Left lung (tissue), 10 donors: ENCODE measurements around the gene LPCAT4. TPM values are rescaled to one million over a fixed set of nuclear protein-coding genes. Genes with fewer than 3 reads are reported as not detected.
"Not testable (repeated sequence)": the region's sequence is repeated elsewhere in the genome, so short reads cannot be mapped to it uniquely, and the experiment has no call there.

Source experiments
- ATAC-seq: fragments of 200-7000 bp; cut with Tn5 transposase; one replicate; pipeline ENCODE4 v1.9.1; 2020; ENCODE audit warnings: moderate library complexity
- DNase-seq, 4 donors: peaks; one replicate each; pipeline ENCODE4 v3.0.0-alpha.2; 2013 to 2020
- H3K27ac ChIP-seq, 2 donors: fragments of 200-600 bp; sonication (generic) in 1 of 2; one replicate each; pipeline versions ENCODE4 v1.5.0 to v1.8.0; 2020 to 2021
- H3K27me3 ChIP-seq, 2 donors: fragments of 200-600 bp; sonication (generic) in 1 of 2; one replicate each; pipeline versions ENCODE4 v1.5.0 to v1.8.0; 2020 to 2021
- H3K36me3 ChIP-seq, 2 donors: fragments of 200-600 bp; sonication (generic) in 1 of 2; one replicate each; pipeline versions ENCODE4 v1.5.0 to v1.8.0; 2020 to 2021
- H3K4me1 ChIP-seq, 2 donors: fragments of 200-600 bp; one replicate each; pipeline ENCODE4 v1.8.0; 2021
- H3K4me3 ChIP-seq, 2 donors: fragments of 200-600 bp; sonication (generic) in 1 of 2; one replicate each; pipeline versions ENCODE4 v1.5.0 to v1.8.0; 2020 to 2021; ENCODE audit warnings: mild to moderate bottlenecking in 1 of 2
- H3K9me3 ChIP-seq, 2 donors: fragments of 200-600 bp; sonication (generic) in 1 of 2; one replicate each; pipeline versions ENCODE4 v1.5.0 to v1.8.0; 2020 to 2021
- CTCF ChIP-seq, 2 donors: fragments of 200-600 bp; sonication (generic) in 1 of 2; IDR thresholded peaks; one replicate each; pipeline versions ENCODE4 v1.5.0 to v1.8.0; 2021; ENCODE audit warnings: antibody characterized with exemption in 2 of 2
- intact Hi-C, 2 donors: fragments of 100-400 bp; cut with DNase I; formaldehyde crosslinking; loops; one replicate each; pipeline versions ENCODE4 v1.11.2 to v1.14.2; 2022
- polyA plus RNA-seq, 6 donors: library from polyadenylated mRNA; unstranded; fragments of 120-200 nt; gene quantifications; one replicate each; pipeline ENCODE4 v1.2.1, GENCODE V29; 2013; ENCODE audit not compliant: insufficient read length in 6 of 6
- total RNA-seq, 2 donors: library from RNA; stranded (reverse); fragmentation: NEBNext Ultra II Directional; extraction: Animal tissue kit (Norgen Biotek cat#: 25700); gene quantifications; one replicate each; pipeline ENCODE4 v1.2.1, GENCODE V29; 2021
- donor health status: DM: no; HTN: yes; CAD: no.
- donor health status: DM: no; HTN: no; CAD: no.

LPCAT4 gene
- total and polyA plus RNA-seq, 8 donors, result 34.9 to 53.0 (median 45.4) TPM

GRCh38 chr15:34358367-34358766 is 8.6 kb downstream of the LPCAT4 start:
- Histone ChIP-seq H3K27ac (no peak overlapping the region), H3K4me1 (no peaks in the 10 kb centered on the region), H3K4me3 (no peak overlapping the region), H3K27me3 (no peaks in the 10 kb centered on the region), H3K36me3 (peaks cover 0 to 67% of the 10 kb centered on the region in 2 donors), H3K9me3 (no peaks in the 10 kb centered on the region)
- DNase-seq (no peak), ATAC-seq (no peak)
- TF ChIP-seq CTCF (IDR thresholded peaks at IDR 0.05), result no peak
- intact Hi-C loops, result no loop called here

- ATAC-seq (no peak), DNase-seq (no peak)
- Histone ChIP-seq H3K9me3 (no peaks in the 10 kb centered on the region), H3K27ac (no peak overlapping the region), H3K27me3 (no peaks in the 10 kb centered on the region), H3K36me3 (peaks cover 0 to 67% of the 10 kb centered on the region in 2 donors), H3K4me1 (no peaks in the 10 kb centered on the region), H3K4me3 (no peak overlapping the region)
- intact Hi-C loops, result no loop called here
- no peak for TF ChIP-seq CTCF (IDR thresholded peaks at IDR 0.05)
Observed at GRCh38 chr15:34357653-34358052, 9.3 kb downstream of the LPCAT4 start.

- no peaks in the 10 kb centered on the region for H3K9me3 ChIP-seq
- no peaks in the 10 kb centered on the region for H3K27me3 ChIP-seq
- ATAC-seq (no peak), DNase-seq (no peak)
- no peak overlapping the region for H3K27ac ChIP-seq
- no peak overlapping the region for H3K4me3 ChIP-seq
- intact Hi-C loops, result no loop called here
- no peak for TF ChIP-seq CTCF (IDR thresholded peaks at IDR 0.05)
- H3K36me3 ChIP-seq, result peaks cover 0 to 50% of the 10 kb centered on the region in 2 donors
- H3K4me1 ChIP-seq, result no peaks in the 10 kb centered on the region
Observed at GRCh38 chr15:34355241-34355640, 11.8 kb downstream of the LPCAT4 start.

- ATAC-seq, result no peak
- Histone ChIP-seq H3K4me3 (no peak overlapping the region), H3K9me3 (no peaks in the 10 kb centered on the region), H3K4me1 (no peaks in the 10 kb centered on the region), H3K27ac (no peak overlapping the region), H3K27me3 (no peaks in the 10 kb centered on the region), H3K36me3 (peaks cover 0 to 40% of the 10 kb centered on the region in 2 donors)
- DNase-seq, result no peak
- intact Hi-C loops, result no loop called here
- no peak for TF ChIP-seq CTCF (IDR thresholded peaks at IDR 0.05)
Observed at GRCh38 chr15:34354286-34354685, 12.7 kb downstream of the LPCAT4 start.

GRCh38 chr15:34353627-34354026 is 13.4 kb downstream of the LPCAT4 start:
- intact Hi-C loops, result no loop called here
- Histone ChIP-seq H3K36me3 (peaks cover 0 to 34% of the 10 kb centered on the region in 2 donors), H3K27ac (no peak overlapping the region), H3K4me3 (no peak overlapping the region), H3K9me3 (no peaks in the 10 kb centered on the region), H3K4me1 (no peaks in the 10 kb centered on the region), H3K27me3 (no peaks in the 10 kb centered on the region)
- ATAC-seq (no peak), DNase-seq (no peak)
- no peak for TF ChIP-seq CTCF (IDR thresholded peaks at IDR 0.05)

GRCh38 chr15:34352996-34353395 is 14.0 kb downstream of the LPCAT4 start:
- H3K36me3 ChIP-seq, result peaks cover 0 to 28% of the 10 kb centered on the region in 2 donors
- H3K4me1 ChIP-seq, intact Hi-C loops, H3K27ac ChIP-seq, DNase-seq, H3K9me3 ChIP-seq, H3K4me3 ChIP-seq, H3K27me3 ChIP-seq, ATAC-seq: not testable (repeated sequence)
